Fibroblast of peridontal ligament (primary cell): ENCODE measurements around the gene TMEM212.
A peak's percentile ranks its signal among the peaks of the same experiment; 100 is the strongest.
"Not testable (repeated sequence)": the region's sequence is repeated elsewhere in the genome, so short reads cannot be mapped to it uniquely, and the experiment has no call there.

ENCODE experiments used
- DNase-seq: peaks from one replicate; pipeline ENCODE4 v3.0.0-alpha.2; 2010; ENCODE audit errors: extremely low read depth

Gene TMEM212

DNA sequence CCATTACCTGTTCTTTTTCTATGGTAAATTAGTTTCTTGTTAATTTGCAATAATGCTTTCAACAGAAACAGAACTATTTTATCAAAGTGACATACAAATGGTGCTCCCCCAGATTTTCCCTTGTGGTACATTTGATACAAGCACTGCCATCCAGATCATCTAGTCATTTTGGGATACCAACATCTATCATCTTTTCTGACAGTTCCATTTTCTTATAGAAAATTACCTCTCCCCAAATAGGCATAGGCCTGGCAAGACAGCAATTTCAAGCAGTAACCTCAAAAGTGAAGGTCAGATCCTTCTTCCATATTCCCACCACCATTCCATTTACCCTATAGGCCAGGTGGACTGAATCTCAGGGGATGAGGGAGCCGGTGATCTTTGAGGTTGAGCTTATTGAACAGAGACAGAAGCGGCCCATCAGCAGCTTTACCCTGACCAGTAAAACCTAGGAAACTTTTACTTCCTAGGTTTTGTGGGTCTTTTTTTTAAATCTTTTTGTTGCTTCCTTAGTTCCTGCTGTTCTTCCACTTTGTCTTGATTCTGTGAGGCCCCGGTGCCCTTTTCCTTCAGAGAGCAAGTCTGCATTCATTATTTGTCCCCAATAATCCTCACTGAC lies 29.8 kb upstream of the TMEM212 start:
- no peak for DNase-seq

DNA sequence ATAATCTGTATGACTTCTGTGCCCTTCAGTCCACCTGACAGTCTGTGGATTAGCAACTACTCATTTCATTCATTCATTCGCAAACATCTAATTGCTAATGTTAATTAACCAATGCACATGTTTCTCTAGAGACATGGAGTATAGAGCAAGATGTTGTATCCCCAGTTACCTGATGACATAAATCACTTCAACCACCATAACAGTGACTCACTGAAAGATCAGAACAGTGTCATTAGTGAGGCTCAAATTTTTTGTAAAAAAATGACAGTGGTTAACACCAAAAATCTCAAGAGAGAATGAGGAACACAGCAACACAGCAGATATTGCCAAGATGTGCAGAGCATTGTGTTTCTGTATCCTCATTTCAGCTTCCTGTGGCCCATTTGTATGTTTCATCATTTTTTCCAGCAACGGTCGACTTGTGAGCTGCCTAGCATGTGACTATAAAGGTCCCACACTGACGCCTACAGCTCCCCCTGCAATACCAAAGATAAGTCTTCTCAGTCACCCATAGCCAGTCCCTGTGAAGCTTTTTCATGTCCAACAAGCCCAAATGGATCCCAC lies 29.2 kb upstream of the TMEM212 start:
- no peak for DNase-seq

DNA sequence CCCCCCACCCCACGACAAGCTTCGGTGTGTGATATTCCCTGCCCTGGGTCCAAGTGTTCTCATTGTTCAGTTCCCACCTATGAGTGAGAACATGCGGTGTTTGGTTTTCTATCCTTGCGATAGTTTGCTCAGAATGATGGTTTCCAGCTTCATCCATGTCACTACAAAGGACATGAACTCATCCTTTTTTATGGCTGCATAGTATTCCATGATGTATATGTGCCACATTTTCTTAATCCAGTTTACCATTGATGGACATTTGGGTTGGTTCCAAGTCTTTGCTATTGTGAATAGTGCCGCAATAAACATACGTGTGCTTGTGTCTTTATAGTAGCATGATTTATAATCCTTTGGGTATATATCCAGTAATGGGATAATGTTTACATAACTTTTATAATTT lies 28.5 kb upstream of the TMEM212 start:
- not testable (repeated sequence) for DNase-seq

DNA sequence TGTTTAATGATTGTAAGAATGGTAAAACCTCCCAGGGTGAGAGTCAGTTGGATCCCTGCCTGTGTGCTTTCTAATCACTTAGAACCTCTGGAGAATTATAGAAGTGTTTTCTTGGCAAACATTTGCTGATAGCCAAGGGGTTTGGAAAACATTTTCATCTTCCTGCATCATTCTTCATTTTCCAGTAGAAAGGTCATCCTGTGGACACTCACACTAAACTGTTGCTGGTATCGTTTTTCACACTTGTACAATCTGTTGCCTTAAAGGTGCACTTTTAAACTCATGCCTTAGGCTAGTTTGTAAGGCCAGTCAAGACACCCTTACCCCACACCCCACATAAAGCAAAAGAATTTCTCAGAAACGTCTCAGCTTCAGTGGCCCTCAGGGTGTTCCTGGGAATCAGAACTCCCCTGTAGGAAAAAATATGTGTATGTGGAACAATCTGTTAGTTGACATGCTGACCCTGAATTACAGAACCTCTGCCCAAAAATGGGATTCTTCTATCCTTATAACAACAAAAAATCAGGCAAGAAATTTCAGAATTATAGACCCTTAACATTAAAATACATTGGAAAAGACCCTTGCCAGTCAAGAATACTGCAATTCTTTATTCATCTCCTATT lies 27.1 kb upstream of the TMEM212 start:
- DNase-seq: peak; percentile 55

DNA sequence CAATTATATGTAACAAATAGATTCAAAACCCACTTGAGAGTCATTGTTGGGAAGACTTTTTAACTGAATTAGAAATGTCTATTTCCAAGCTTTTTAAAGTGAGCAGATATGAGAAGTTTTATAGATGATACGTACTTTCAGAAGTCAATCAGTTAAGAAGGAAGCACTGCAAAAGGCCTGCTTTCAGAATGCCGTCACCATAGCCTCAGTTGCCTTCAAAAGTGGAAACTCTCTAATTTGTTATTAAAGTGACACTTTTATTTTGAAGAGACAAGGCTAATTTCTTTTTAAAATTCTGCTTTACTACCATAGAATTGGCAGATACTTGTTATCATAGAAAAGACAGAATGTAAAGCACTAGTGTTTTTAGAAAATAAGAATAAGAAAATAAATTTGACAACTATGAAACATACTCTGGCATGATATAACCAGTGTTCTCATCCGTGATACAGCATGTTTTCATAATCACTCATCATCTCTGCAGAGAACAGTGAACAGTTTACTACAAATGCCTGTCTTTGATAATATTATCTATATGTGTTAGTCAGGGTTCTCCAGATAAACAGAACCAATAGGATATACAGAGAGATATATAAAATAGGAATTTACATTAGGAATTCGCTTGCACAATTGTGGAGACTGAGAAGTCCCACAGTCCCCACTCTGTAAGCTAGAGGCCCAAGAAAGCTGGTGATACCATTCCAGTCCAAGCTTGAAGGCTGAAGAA lies 25.9 kb upstream of the TMEM212 start:
- DNase-seq: no peak

DNA sequence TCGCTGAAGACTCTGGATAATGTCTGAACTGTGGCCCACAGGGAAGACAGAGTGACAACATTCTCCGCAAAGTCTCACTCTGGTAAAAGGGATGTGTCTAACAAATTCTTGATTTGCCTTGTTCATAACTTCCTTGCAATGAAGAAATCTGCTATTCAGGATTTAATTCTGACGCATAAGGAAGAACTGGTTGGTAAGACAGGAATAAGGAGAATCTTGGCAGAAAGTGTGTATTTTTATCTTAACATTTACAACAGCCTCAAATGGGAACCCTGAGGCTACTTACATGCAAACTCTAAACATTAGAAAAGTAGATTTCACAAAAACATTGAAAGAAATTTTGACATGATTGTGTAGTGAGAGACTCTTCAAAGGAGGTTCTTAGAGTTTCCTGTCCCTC lies 22.1 kb upstream of the TMEM212 start:
- no peak for DNase-seq

DNA sequence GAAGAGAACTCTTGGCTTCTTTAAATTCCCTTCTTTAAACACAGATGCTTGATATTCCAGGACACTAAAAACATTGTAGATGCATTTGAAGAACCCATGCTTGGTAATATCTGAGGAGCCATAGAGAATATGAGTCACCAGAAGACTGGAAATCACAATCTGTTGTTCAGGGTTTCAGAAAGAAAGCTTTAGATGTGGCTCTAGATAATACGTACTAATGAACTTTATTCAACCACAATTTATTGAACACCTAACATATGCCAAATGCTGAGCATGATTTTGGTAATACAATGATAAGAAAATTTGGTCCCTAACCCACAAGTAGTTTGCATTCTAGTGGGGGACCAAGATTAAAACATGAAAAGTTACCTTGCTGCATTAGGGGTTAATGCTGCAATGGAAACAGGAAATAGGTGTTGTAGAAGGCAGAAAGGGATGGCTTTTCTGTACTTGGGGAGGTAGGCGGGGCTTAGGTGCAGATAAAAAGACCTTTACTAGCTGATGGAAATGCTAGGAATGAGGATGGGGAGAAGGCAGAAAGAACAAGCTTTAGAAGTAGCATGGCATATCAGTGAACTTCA lies 21.3 kb upstream of the TMEM212 start:
- DNase-seq: no peak

DNA sequence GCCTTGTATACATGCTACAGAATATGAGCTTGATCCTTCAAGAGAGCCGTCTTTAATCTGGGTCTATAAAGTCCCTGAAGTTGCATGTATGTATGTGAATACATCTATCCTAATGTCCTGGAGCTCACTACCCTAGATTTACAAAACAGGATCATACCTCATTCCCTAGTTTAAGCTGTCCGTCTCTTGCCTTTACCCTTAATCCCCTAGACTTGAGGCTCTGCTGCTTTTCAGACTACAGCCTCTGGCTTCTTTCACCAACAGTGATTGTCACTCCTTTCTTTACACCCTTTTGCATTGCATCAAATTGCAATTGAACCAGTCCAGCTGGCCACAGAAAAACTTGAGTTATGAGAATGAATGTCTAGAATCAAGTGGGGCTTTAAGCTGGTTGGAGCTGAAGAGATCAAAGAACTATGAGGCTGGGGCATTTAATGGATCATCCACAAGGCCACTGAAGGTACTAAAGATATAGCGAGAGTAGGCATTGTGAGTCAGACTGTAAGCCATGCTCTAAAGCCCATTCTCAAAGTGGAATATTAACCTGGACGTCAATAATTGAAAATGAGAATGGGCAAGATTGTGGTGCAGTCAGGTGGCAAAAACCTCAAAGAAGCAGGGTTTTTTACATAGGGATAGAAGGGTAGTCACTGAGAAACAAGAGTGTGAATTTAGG lies 20.6 kb upstream of the TMEM212 start:
- no peak for DNase-seq

DNA sequence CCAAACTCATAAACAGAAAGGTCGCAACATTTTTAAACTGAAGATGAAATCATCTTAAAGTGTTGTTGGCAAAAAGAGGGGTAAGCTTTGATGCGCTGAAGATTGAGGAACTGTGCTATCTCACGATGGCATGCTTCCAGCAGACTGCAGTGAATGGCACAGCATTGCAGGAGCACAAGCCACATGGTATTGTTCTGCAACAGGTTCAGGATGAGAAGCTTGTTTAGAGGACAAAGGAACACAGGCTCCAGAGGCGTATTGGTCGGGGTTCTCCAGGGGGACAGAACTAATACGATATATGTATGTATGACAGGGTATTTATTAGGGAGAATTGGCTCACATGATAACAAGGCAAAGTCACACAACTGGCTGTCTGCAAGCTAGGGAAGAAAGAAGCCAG lies 19.0 kb upstream of the TMEM212 start:
- DNase-seq: no peak

DNA sequence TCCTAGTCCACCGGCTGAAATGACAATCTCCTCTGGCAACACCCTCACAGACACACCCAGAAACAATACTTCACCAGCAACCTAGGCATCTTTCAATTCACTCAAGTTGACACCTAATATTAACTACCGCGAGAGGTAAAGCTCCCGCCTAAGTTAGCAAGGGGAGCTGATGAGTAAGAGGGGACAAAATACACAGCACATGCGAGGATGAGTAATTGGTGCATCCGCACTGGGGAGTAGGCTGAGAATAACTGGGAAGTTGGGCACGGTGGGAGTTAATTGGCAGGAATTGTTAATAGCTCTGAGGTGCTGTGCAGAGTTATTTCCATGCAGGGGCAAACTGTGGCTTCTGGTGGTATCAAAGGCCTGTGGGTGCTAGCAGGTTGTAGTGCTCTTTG lies 18.3 kb upstream of the TMEM212 start:
- no peak for DNase-seq

DNA sequence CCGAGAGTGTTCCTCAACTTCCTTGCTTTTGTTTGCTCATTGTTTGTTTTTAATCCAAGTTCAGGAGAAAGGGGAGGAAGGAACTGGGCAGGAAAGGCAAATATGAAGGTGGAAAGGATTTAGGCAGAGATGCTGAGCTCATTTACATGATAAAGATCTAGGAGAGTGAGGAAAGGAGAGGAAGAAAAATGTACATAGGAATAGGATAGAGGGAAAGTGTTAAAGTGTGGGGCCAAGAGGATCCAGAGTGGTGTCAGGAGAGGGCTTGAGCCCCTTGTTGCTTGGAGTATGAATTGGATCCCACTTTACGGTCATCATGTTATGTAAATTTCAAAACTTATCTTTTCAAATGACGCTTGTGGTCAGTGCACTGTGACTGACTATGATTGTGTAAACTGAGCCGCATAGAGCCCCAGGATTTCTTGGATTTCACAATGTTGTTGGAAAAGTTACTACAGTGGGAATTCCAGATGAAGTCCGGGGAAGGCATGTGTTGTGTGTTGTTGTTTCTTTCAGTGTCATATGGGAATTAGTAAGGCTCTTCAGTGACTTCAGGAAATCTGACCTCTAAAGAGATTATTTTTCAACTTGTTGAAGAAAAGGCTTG lies 17.8 kb upstream of the TMEM212 start:
- peak; percentile 97 for DNase-seq

DNA sequence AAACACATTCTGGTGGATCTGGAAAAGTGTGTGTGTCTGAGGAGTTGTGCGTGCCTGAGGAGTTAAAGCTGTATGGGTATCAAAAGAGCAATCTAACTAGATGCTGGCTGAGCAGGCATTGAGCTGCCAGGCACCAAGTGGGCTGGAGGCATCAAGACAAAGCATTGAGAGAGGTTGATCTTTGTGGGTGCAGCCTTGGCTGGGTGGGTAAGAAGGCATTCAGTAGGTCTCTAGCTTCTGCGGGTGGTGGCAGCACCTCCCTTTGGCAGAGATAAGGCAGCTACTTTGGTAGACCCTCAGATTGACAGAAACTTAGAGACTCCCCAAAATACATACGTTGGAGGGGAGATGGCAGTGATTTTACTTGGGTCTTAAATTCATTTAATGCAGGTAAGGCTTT lies 15.8 kb upstream of the TMEM212 start:
- no peak for DNase-seq

DNA sequence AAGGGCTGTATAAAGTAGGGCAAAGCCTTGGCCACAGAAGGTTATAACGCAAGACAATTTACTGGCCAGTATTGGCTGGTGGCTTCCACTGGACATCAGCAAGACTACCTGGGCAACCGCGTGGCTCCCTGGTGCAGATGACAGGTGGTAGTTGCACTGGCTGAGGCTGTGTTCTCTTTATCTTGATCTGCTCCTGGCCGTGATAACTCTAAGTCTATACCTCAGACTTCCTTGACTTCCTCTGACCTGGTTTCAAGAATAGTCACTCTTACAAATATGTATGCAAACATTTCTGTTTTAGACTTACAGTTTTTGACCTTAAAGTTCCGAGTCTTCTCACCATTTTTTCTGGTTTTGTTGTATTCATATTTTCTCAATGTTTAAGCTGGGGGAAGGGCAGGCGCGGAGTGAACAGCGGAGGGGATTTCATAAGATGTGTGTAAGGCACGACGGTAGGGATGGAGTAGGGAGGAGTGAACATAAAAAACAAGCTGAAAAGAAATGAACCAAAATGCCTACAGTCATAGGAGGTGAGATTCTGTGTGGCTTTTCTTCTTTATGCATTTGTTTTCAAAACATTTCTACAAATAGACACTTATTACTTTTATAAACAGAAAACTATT lies 15.2 kb upstream of the TMEM212 start:
- DNase-seq: no peak

DNA sequence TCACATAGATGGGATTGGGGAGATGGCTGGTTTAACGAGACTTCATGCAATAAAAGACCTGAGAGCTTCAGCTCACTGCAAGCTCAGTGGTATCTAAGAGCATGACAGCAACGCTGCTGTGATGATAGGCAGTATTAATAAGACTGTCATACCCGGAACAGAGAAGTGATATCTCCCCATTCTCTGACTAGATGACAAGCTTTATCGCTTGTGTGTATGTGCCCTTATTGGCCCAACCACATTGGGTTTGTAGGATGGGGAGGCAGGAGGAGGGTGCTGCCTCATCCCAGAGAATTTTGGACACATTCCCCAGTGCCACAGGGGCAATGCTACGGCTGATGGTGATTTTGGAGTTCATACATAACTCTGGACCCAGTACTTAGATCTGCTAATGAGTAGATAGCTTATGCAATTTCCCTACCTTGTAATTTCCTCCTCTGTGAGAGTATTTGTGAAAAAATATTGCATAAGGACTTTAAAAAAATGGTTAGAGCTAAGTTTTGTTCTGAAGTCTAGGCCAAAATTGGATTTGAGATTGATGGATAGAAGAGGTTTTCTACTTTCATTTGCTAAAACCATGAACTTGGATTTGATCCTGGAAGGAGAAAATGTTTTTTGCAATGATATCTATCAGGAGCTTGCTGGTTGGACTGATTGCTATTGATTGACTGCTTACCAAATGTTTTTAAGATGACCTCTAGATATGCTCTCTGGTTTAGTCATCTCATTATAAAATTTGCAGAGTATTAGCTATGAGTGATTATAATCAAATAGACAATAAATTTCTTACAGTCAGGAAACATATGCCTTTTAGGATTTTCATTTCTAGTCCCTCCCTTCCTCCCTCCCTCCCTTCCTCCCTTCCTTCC lies 14.0 kb upstream of the TMEM212 start:
- no peak for DNase-seq

DNA sequence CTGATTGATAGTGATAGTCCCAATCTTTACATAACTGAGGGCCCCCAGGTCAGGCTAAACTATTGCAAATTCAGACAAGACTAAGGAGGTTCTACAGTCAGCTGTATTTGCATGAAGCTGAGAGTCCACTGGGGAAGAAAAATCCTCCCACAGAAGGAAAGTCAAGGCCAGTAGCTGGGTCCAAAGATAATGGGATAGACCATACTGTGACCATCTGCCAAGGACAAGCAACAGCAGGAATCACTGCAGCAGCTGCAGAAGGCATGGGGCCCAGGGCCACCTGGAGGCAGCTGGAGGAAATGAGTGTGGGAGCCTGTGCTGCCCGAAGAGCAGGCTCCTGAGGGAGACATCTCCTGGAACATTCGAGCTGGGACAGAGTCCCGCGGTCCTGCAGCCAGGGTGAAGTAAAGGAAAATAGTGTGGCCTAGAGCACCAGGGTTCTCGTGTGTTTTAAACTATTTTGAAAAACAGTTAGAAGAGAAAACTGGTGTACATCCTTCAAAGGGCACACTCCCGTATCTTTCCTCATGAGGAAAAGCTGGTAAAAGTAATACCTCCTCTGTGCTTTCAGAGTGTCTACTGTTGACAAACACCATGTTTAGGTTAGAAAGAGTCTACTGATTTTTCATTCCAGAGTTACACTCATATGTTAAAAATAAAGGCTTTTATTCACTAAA lies 13.2 kb upstream of the TMEM212 start:
- DNase-seq: peak; percentile 63

DNA sequence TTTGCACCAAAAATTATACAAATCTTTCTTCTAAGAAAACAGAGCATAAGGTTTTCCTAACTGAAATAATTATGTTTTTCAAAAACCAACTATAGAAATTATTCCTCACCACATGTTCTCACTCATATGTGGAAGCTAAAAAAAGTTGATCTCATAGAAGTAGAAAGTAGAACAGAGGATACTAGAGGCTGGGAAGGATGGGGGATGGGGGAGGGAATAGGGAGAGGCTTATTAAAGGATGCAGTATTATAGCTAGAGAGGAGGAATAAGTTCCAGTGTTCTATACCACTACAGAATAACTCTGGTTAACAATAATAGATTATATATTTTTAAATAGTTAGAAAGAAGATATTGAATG lies 12.7 kb upstream of the TMEM212 start:
- no peak for DNase-seq

DNA sequence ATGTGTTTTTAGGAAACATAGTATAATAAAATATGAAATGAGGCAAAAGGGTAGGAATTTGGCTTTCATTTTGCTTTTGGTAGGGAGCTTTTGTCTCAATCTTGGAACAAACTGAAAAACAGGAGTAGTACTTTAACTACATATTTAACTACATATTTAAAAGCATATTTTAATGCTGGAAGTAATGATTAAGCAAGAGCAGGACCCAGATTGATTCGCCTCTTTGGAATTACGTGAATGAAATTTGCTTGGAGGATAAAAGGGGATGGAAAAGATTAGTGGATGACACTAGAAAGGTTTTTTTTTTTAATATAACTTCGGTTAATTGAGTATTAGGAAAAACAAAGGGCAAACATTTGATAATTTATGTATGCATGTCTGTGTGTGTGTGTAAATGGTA lies 11.2 kb upstream of the TMEM212 start:
- peak; percentile 70 for DNase-seq

DNA sequence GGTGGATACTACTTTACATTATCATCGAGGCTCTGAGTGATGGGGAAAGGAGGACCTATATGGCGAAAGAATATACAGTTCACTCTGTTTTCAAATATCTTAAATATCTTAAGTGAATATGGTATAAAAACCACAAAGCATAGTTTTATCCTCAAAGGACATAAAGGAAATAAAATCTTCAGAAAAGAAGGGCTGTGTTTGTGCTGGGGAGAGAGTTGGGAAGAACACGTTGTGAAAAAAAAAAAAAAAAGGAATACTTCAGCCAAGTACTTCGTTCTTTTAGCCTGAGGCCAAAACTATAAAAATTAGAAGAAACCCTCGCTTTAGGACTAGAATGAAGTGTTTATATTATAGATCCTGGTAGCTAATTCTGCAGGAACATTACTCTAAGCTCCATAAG lies 10.2 kb upstream of the TMEM212 start:
- DNase-seq: peak; percentile 60

DNA sequence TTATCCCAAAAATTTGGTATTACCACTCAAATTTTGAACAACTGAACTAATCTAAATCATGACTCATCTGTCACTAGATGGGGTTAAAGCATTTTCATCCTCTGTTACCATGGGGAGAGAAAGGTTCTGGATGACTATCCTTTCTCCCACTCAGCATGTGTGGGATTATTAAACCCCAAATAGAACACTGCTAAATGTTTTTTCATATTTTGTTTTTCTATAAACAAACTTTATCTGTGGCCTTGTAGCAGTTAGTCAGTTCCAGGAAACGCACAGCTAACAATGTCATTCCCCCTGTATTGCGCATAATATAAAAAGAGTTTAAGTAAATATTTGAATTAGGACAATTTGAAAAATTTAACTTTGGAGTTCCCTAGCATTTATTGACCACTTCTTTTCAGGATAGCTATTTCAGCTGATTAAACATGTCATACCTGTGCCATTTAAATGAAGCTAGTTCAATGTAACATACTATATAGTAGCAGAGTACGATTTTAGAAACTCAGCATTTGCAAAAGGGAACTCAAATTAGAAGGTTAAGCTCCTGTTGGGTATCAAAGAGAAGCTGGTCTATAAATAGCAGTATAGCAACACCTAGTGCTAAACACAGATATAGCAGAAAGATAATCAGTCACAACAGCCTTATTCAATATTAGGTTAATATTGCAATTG lies 9.2 kb upstream of the TMEM212 start:
- peak; percentile 69 for DNase-seq
